Fibroblast of lung (primary cell): ENCODE measurements around the gene CENPU. TPM values are rescaled to one million over a fixed set of nuclear protein-coding genes. Genes with fewer than 3 reads are reported as not detected.

Experiments used
- DNase-seq, 2 donors: peaks; one replicate each; pipeline versions ENCODE4 v3.0.0 to v3.0.0-alpha.2; 2010; ENCODE audit warnings: low read depth in 2 of 2
- H2AFZ ChIP-seq: 2 replicates; pipeline ENCODE4 v1.5.1; 2012; ENCODE audit warnings: low read length, control low read depth, inconsistent platforms
- H3K27ac ChIP-seq: 2 replicates; pipeline ENCODE4 v1.5.1; 2011; ENCODE audit warnings: low read length, control low read depth; ENCODE audit not compliant: insufficient read depth
- H3K27me3 ChIP-seq: 2 replicates; pipeline ENCODE4 v1.5.1; 2011; ENCODE audit warnings: mild to moderate bottlenecking, low read length; ENCODE audit not compliant: control insufficient read depth, insufficient read depth
- H3K36me3 ChIP-seq: 2 replicates; pipeline ENCODE4 v1.5.1; 2011; ENCODE audit warnings: low read length; ENCODE audit not compliant: control insufficient read depth, insufficient read depth
- H3K4me1 ChIP-seq: 2 replicates; pipeline ENCODE4 v1.5.1; 2011; ENCODE audit warnings: low read length; ENCODE audit not compliant: control insufficient read depth, insufficient read depth; ENCODE audit errors: extremely low read depth
- H3K4me2 ChIP-seq: 2 replicates; pipeline ENCODE4 v1.5.1; 2011; ENCODE audit warnings: low read length, control low read depth; ENCODE audit not compliant: insufficient read depth; ENCODE audit errors: extremely low read depth
- H3K4me3 ChIP-seq, 4 experiments: fragments of 200-600 bp in 1 of 4; sonication (generic) in 1 of 4; replicated peaks in 1 of 4; 2 replicates each; pipeline ENCODE4 v1.5.1; 2011 to 2016; ENCODE audit warnings: low read length in 4 of 4, low read depth in 3 of 4, mild to moderate bottlenecking in 3 of 4, control low read depth in 2 of 4, inconsistent platforms in 1 of 4, mixed read lengths in 1 of 4; ENCODE audit not compliant: insufficient read depth in 1 of 4; ENCODE audit errors: control extremely low read depth in 1 of 4
- H3K79me2 ChIP-seq: 2 replicates; pipeline ENCODE4 v1.5.1; 2012; ENCODE audit warnings: mild to moderate bottlenecking, low read length, inconsistent platforms; ENCODE audit not compliant: control insufficient read depth, insufficient read depth
- H3K9ac ChIP-seq: 2 replicates; pipeline ENCODE4 v1.5.1; 2011; ENCODE audit warnings: mild to moderate bottlenecking, low read length, control low read depth; ENCODE audit not compliant: insufficient read depth
- H3K9me3 ChIP-seq: 2 replicates; pipeline ENCODE4 v1.5.1; 2012; ENCODE audit warnings: low read depth, low read length; ENCODE audit not compliant: control insufficient read depth, insufficient read depth
- H4K20me1 ChIP-seq: 2 replicates; pipeline ENCODE4 v1.5.1; 2011; ENCODE audit warnings: low read length; ENCODE audit not compliant: control insufficient read depth, insufficient read depth; ENCODE audit errors: extremely low read depth
- CTCF ChIP-seq, 2 donors: IDR thresholded peaks in 1 of 2; conservative IDR thresholded peaks in 1 of 2; 1 replicate in 1 of 2; 2 replicates in 1 of 2; pipeline ENCODE4 v1.5.1; 2011 to 2012; ENCODE audit warnings: low read length in 2 of 2, control low read depth in 1 of 2, inconsistent platforms in 1 of 2, low read depth in 1 of 2, mild to moderate bottlenecking in 1 of 2
- EZH2 ChIP-seq: IDR thresholded peaks from 2 replicates; pipeline ENCODE4 v1.5.1; 2012; ENCODE audit warnings: low read length, control low read depth, mild to moderate bottlenecking; ENCODE audit errors: missing control alignments
- polyA plus RNA-seq, 2 donors: library from polyadenylated mRNA; depleted of rRNA in 1 of 2; stranded (reverse) in 1 of 2; unstranded in 1 of 2; fragments of >200 nt; gene quantifications; 2 replicates each; pipeline ENCODE4 v1.2.1, GENCODE V29; 2011 to 2012; ENCODE audit warnings: missing spikeins in 1 of 2
- total RNA-seq: library from RNA; depleted of rRNA; stranded (reverse); fragments of >200 nt; gene quantifications from 2 replicates; pipeline ENCODE4 v1.2.1, GENCODE V29; 2014

The CENPU gene
- total and polyA plus RNA-seq, 2 donors (not counting 1 experiment from before 2014, with no cell fraction given) = 6.4 to 15.5 TPM

DNA sequence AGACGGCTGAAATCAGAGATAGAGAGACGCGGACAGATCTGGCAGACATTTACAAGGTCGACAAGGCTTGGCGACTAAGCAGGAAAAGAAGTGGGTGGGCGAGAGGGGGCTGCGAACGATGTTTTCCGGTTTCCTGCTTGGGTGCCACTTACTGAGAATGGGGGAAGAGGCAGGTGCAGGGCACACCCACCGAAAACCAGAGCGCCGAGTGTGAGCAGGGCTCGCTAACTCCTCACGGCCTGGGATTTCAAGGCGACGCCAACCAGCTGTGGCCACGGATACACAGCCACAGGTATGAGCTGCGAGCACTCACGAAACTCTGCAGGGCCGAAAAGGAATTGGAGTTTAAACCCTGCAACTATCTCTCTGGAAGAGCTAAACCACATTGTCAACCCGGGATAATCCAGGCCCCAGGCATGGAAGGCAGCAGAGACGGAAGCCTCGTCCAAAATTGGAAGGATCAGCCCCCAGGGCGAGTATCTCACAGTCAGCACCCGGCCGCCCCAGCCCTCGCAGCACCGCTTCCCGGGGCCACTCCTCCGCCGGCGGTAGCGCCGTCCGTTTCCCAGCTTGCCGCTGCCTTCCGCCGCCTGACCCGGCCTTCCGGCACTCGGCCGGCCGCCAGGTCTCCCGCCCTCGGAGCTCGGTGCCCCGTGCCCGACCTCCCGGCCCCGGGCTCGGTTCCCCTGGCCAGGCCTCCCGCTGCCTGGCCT is 85.4 kb downstream of the CENPU start:
- peak overlapping the region; percentile 93 for H3K4me2 ChIP-seq
- peaks cover 11% of the 10 kb centered on the region for H3K4me1 ChIP-seq
- TF ChIP-seq EZH2 (no peak), CTCF (conservative IDR thresholded peaks at IDR 0.05 in 1 of 2, IDR thresholded peaks at IDR 0.05 in 1 of 2; ENCODE audit: low read depth in 1 of 2, low read length in 2 of 2) (no peak)
- H3K9ac ChIP-seq = peak overlapping the region; percentile 69
- DNase-seq = peak; percentile 47 to 61
- H3K36me3 ChIP-seq = no peaks in the 10 kb centered on the region
- H3K79me2 ChIP-seq = peaks cover 50% of the 10 kb centered on the region
- no peaks in the 10 kb centered on the region for H3K9me3 ChIP-seq
- no peaks in the 10 kb centered on the region for H3K27me3 ChIP-seq
- H4K20me1 ChIP-seq = no peaks in the 10 kb centered on the region
- H3K4me3 ChIP-seq = peak overlapping the region; percentile 53 to 90 (median 82)
- no peak overlapping the region for H2AFZ ChIP-seq
- H3K27ac ChIP-seq = peak overlapping the region; percentile 41

GRCh38 chr4:184648054-184648312 is 85.9 kb downstream of the CENPU start:
- H2AFZ ChIP-seq = no peak overlapping the region
- peak overlapping the region; percentile 69 for H3K9ac ChIP-seq
- no peaks in the 10 kb centered on the region for H3K9me3 ChIP-seq
- peaks cover 11% of the 10 kb centered on the region for H3K4me1 ChIP-seq
- H3K4me3 ChIP-seq = peak overlapping the region; percentile 53 to 90 (median 82)
- no peaks in the 10 kb centered on the region for H3K27me3 ChIP-seq
- H3K27ac ChIP-seq = peak overlapping the region; percentile 41
- H3K4me2 ChIP-seq = peak overlapping the region; percentile 93
- peaks cover 53% of the 10 kb centered on the region for H3K79me2 ChIP-seq
- H4K20me1 ChIP-seq = no peaks in the 10 kb centered on the region
- peak in 1 of 2 donors; percentile 9 for DNase-seq
- no peaks in the 10 kb centered on the region for H3K36me3 ChIP-seq
- no peak for TF ChIP-seq EZH2
- no peak for TF ChIP-seq CTCF (conservative IDR thresholded peaks at IDR 0.05 in 1 of 2, IDR thresholded peaks at IDR 0.05 in 1 of 2; ENCODE audit: low read depth in 1 of 2, low read length in 2 of 2)

DNA sequence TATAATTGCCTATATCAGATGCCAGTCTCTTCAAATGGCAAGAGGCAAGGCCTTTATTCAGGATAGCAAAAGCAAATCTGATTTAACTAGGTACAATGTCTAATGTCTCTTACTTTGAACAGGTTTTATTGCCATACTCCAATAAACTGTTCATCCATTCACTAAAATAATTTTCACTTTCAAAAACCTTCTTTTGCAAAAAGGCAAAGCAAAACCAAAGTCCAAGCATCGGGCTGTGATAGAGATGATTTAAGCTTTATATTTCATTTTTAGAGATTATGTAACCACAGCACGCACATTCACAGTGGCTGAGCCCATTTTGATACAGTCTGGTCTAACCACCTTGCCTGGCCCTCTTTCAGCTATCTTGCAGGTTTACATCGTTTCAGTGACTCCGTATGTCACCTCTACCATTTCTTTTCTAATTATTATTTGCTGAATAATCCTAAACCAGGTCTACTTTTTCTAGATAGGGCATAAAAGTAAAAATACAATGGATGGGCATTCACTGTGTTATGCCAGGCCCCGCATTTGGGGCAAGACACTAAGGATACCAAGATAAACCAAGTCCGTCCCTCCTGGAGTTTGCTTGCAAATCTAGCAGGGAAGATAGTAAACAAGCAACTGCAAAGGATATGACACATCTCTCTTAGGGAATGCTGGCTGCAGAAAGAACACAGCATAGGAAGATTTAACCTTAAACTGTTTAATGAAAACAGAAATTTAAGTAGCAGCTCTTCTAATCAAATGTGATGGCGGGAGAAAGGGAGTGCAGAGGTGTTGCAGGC is 86.4 kb downstream of the CENPU start:
- H3K27me3 ChIP-seq = no peaks in the 10 kb centered on the region
- H3K4me2 ChIP-seq = peak overlapping the region; percentile 93
- H3K9ac ChIP-seq = no peak overlapping the region
- H3K27ac ChIP-seq = peak overlapping the region; percentile 41
- no peaks in the 10 kb centered on the region for H4K20me1 ChIP-seq
- peaks cover 11% of the 10 kb centered on the region for H3K4me1 ChIP-seq
- no peaks in the 10 kb centered on the region for H3K9me3 ChIP-seq
- TF ChIP-seq EZH2 (no peak), CTCF (conservative IDR thresholded peaks at IDR 0.05 in 1 of 2, IDR thresholded peaks at IDR 0.05 in 1 of 2; ENCODE audit: low read depth in 1 of 2, low read length in 2 of 2) (no peak)
- H3K36me3 ChIP-seq = no peaks in the 10 kb centered on the region
- H3K4me3 ChIP-seq = peak overlapping the region; percentile 53 to 90 (median 82)
- DNase-seq = peak; percentile 20 to 30
- H2AFZ ChIP-seq = no peak overlapping the region
- H3K79me2 ChIP-seq = peaks cover 56% of the 10 kb centered on the region
